HCT116 (cell line): ENCODE results near the gene ZC3H12A. TPM values are rescaled to one million over a fixed set of nuclear protein-coding genes. Genes with fewer than 3 reads are reported as not detected.

ENCODE experiments used
- ATAC-seq: fragments of 200-7000 bp; cut with Tn5 transposase; 2 replicates; pipeline ENCODE4 v1.9.1; 2020; ENCODE audit warnings: mild to moderate bottlenecking, moderate library complexity
- BruUV-seq: library from RNA; stranded (reverse); fragments of 400-500 nt; replicated peaks from 2 replicates; lab custom pipeline; 2021; lab: Mats Ljungman, UMichigan
- CTCF ChIA-PET: fragments of 300-600 bp; sonication (Branson Sonifier 250); formaldehyde crosslinking; loops from one replicate; lab custom pipeline; 2021; ENCODE audit warnings: antibody characterized with exemption; lab: Charles Lee
- POLR2A ChIA-PET: fragments of 300-600, 350-600 bp; sonication (Branson Sonifier 250); formaldehyde crosslinking; loops from one replicate; lab custom pipeline; 2021; ENCODE audit warnings: antibody characterized with exemption; lab: Charles Lee
- RAD21 ChIA-PET, 2 experiments: fragments of 300-600 bp; sonication (Branson Sonifier 250); formaldehyde crosslinking; loops; one replicate each; lab custom pipeline; 2023; ENCODE audit warnings: low total read pairs in 2 of 2; ENCODE audit not compliant: uncharacterized antibody in 2 of 2, unreplicated experiment in 2 of 2, low non-redundant PET in 1 of 2; lab: Charles Lee
- DNase-seq: peaks from one replicate; pipeline ENCODE4 v3.0.0-alpha.2; 2010; ENCODE audit warnings: low read depth, low spot score
- H2AFZ ChIP-seq: fragments of 200-600 bp; shearing (Covaris generic), sonication (generic); 2 replicates; pipeline ENCODE4 v1.6.1; 2017; ENCODE audit warnings: low read depth, mixed run types, mixed read lengths, antibody characterized with exemption, low read length; ENCODE audit not compliant: poor library complexity, severe bottlenecking
- H3K27ac ChIP-seq: 2 replicates; pipeline ENCODE4 v1.5.1; 2012; ENCODE audit warnings: low read depth, low read length
- H3K27me3 ChIP-seq: fragments of 200-600 bp; sonication (generic); 2 replicates; pipeline ENCODE4 v1.6.1; 2016; ENCODE audit warnings: mixed run types, low read length, mixed read lengths; ENCODE audit not compliant: insufficient read depth
- H3K36me3 ChIP-seq, 2 experiments: fragments of 200-500 bp in 1 of 2; fragments of 200-600 bp in 1 of 2; sonication (Bioruptor generic) in 1 of 2; sonication (generic) in 1 of 2; 2 replicates each; pipeline versions ENCODE4 v1.5.1 to v1.6.1; 2014 to 2016; ENCODE audit warnings: low read length in 2 of 2, inconsistent platforms in 1 of 2, mixed read lengths in 1 of 2, mixed run types in 1 of 2; ENCODE audit not compliant: insufficient read depth in 2 of 2, control insufficient read depth in 1 of 2
- H3K4me1 ChIP-seq, 2 experiments: fragments of 200-600 bp in 1 of 2; sonication (generic) in 1 of 2; 2 replicates each; pipeline versions ENCODE4 v1.5.1 to v1.6.1; 2012 to 2017; ENCODE audit warnings: low read length in 2 of 2, inconsistent platforms in 1 of 2, mild to moderate bottlenecking in 1 of 2, mixed read lengths in 1 of 2, mixed run types in 1 of 2, moderate library complexity in 1 of 2; ENCODE audit not compliant: insufficient read depth in 2 of 2, control insufficient read depth in 1 of 2
- H3K4me2 ChIP-seq: fragments of 200-600 bp; sonication (generic); 2 replicates; pipeline ENCODE4 v1.6.1; 2017; ENCODE audit warnings: mixed run types, low read length, mixed read lengths
- H3K4me3 ChIP-seq, 2 experiments: fragments of 200-600 bp in 1 of 2; sonication (generic) in 1 of 2; replicated peaks in 1 of 2; 2 replicates each; pipeline ENCODE4 v1.5.1; 2011 to 2016; ENCODE audit warnings: low read length in 2 of 2, control low read depth in 1 of 2, low read depth in 1 of 2, mild to moderate bottlenecking in 1 of 2, mixed read lengths in 1 of 2, mixed run types in 1 of 2
- H3K79me2 ChIP-seq: fragments of 200-600 bp; sonication (generic); 2 replicates; pipeline ENCODE4 v1.6.1; 2017; ENCODE audit warnings: mild to moderate bottlenecking, mixed run types, low read length, moderate library complexity, mixed read lengths; ENCODE audit not compliant: insufficient read depth
- H3K9ac ChIP-seq: fragments of 200-600 bp; sonication (generic); 2 replicates; pipeline ENCODE4 v1.6.1; 2016; ENCODE audit warnings: low read length, mixed read lengths
- H3K9me2 ChIP-seq: fragments of 200-600 bp; sonication (generic), shearing (Covaris generic); 2 replicates; pipeline ENCODE4 v1.6.1; 2017; ENCODE audit warnings: mixed run types, mild to moderate bottlenecking, moderate library complexity; ENCODE audit not compliant: insufficient read depth
- H3K9me3 ChIP-seq, 2 experiments: fragments of 200-500 bp in 1 of 2; fragments of 200-600 bp in 1 of 2; sonication (Bioruptor generic) in 1 of 2; sonication (generic) in 1 of 2; 2 replicates each; pipeline ENCODE4 v1.6.1; 2014 to 2017; ENCODE audit warnings: low read length in 2 of 2, mixed read lengths in 2 of 2, inconsistent platforms in 1 of 2, low read depth in 1 of 2, mild to moderate bottlenecking in 1 of 2, mixed run types in 1 of 2, moderate library complexity in 1 of 2; ENCODE audit not compliant: control insufficient read depth in 1 of 2, insufficient read depth in 1 of 2
- H4K20me1 ChIP-seq: fragments of 200-600 bp; sonication (generic), shearing (Covaris generic); 2 replicates; pipeline ENCODE4 v1.6.1; 2017; ENCODE audit warnings: mixed run types, mild to moderate bottlenecking, moderate library complexity; ENCODE audit not compliant: insufficient read depth
- CTCF ChIP-seq, 3 experiments: fragments of 200-600 bp in 1 of 3; sonication (generic) in 1 of 3; IDR thresholded peaks in 2 of 3; conservative IDR thresholded peaks in 1 of 3; 2 replicates each; pipeline ENCODE4 v1.5.1; 2012 to 2017; ENCODE audit warnings: low read depth in 2 of 3, low read length in 2 of 3, antibody characterized with exemption in 1 of 3, borderline replicate concordance in 1 of 3, control low read depth in 1 of 3, mild to moderate bottlenecking in 1 of 3, mixed read lengths in 1 of 3, mixed run types in 1 of 3, moderate library complexity in 1 of 3; ENCODE audit not compliant: insufficient read depth in 1 of 3
- ELF1 ChIP-seq: IDR thresholded peaks from 2 replicates; pipeline ENCODE4 v1.6.1; 2012; ENCODE audit warnings: low read depth, borderline replicate concordance
- EZH2phosphoT487 ChIP-seq: fragments of 200-600 bp; IDR thresholded peaks from 2 replicates; pipeline ENCODE4 v1.6.1; 2018; ENCODE audit warnings: antibody characterized with exemption, borderline replicate concordance
- MAX ChIP-seq: IDR thresholded peaks from 2 replicates; pipeline ENCODE4 v1.6.1; 2012
- POLR2A ChIP-seq: IDR thresholded peaks from 2 replicates; pipeline ENCODE4 v1.7.0; 2011; ENCODE audit warnings: borderline replicate concordance; ENCODE audit not compliant: insufficient read depth, insufficient read length; ENCODE audit errors: extremely low read depth
- REST ChIP-seq: IDR thresholded peaks from 2 replicates; pipeline ENCODE4 v1.6.1; 2012; ENCODE audit warnings: low read depth
- SIN3A ChIP-seq: IDR thresholded peaks from 2 replicates; pipeline ENCODE4 v1.6.1; 2012; ENCODE audit warnings: low read depth
- SRF ChIP-seq: IDR thresholded peaks from 2 replicates; pipeline ENCODE4 v1.6.1; 2012; ENCODE audit warnings: low read depth
- YY1 ChIP-seq: IDR thresholded peaks from 2 replicates; pipeline ENCODE4 v1.6.1; 2011; ENCODE audit warnings: low read length, low read depth, moderate library complexity, mild to moderate bottlenecking; ENCODE audit not compliant: insufficient replicate concordance; ENCODE audit errors: extremely low read depth
- ZBTB33 ChIP-seq: IDR thresholded peaks from 2 replicates; pipeline ENCODE4 v1.6.1; 2011; ENCODE audit warnings: mild to moderate bottlenecking, low read length, moderate library complexity; ENCODE audit not compliant: insufficient replicate concordance; ENCODE audit errors: extremely low read depth
- ZNF274 ChIP-seq: fragments of 200-500 bp; sonication (Bioruptor generic); IDR thresholded peaks from 2 replicates; pipeline ENCODE4 v1.6.1; 2014; ENCODE audit warnings: mild to moderate bottlenecking, low read depth, low read length, inconsistent platforms
- intact Hi-C: fragments of 100-400 bp; cut with micrococcal nuclease; formaldehyde crosslinking; loops from 2 replicates; pipeline ENCODE4 v1.10.0; 2022
- total RNA-seq: library from RNA; stranded (reverse); gene quantifications from one replicate; pipeline ENCODE4 v1.2.1, GENCODE V29; 2021; ENCODE audit not compliant: unreplicated experiment

Gene ZC3H12A
- total RNA-seq, 1 experiment from 2014 or later: 10.6 TPM

- TF ChIP-seq ZBTB33 (no peak), ELF1 (no peak), SIN3A (no peak), CTCF (IDR thresholded peaks at IDR 0.05 in 2 of 3, conservative IDR thresholded peaks at IDR 0.05 in 1 of 3; ENCODE audit: borderline replicate concordance in 1 of 3, insufficient read depth in 1 of 3, low read depth in 2 of 3, low read length in 2 of 3) (no peak)
Observed at GRCh38 chr1:37439349-37439995, 34.9 kb upstream of the ZC3H12A start (continued).

- ATAC-seq (no peak), DNase-seq (no peak)
- TF ChIP-seq POLR2A: no peak
- no peak for TF ChIP-seq YY1
- no peak for TF ChIP-seq REST
- TF ChIP-seq ZNF274: no peak
- no peak for TF ChIP-seq CTCF (IDR thresholded peaks at IDR 0.05 in 2 of 3, conservative IDR thresholded peaks at IDR 0.05 in 1 of 3; ENCODE audit: borderline replicate concordance in 1 of 3, insufficient read depth in 1 of 3, low read depth in 2 of 3, low read length in 2 of 3)
- no peak for TF ChIP-seq EZH2phosphoT487
- TF ChIP-seq MAX: no peak
- no peak for TF ChIP-seq SRF
- H3K79me2 ChIP-seq: no peaks in the 10 kb centered on the region
- H3K4me2 ChIP-seq: no peak overlapping the region
- no peaks in the 10 kb centered on the region for H3K9me2 ChIP-seq
- no peak overlapping the region for H2AFZ ChIP-seq
- no peak overlapping the region for H3K27ac ChIP-seq
- ChIA-PET RAD21 (no interaction called here), POLR2A (no interaction called here), CTCF (no interaction called here)
- intact Hi-C loops: no loop called here
- BruUV-seq: no TSS peak
- no peaks in the 10 kb centered on the region for H3K4me1 ChIP-seq
- no peaks in the 10 kb centered on the region for H3K36me3 ChIP-seq
- no peak overlapping the region for H3K9ac ChIP-seq
- H3K4me3 ChIP-seq: no peak overlapping the region
- H3K9me3 ChIP-seq: no peaks in the 10 kb centered on the region
- no peaks in the 10 kb centered on the region for H4K20me1 ChIP-seq
- H3K27me3 ChIP-seq: peaks cover 10% of the 10 kb centered on the region; the same call in 1 of the 2 replicates
Observed at GRCh38 chr1:37441490-37441889, 32.9 kb upstream of the ZC3H12A start.
